Measurements from ENCODE around the gene PKIG. TPM values are rescaled to one million over a fixed set of nuclear protein-coding genes. Genes with fewer than 3 reads are reported as not detected.

The PKIG gene
- total RNA-seq, 1 donor from 2014 or later = 30.1 TPM

DNA sequence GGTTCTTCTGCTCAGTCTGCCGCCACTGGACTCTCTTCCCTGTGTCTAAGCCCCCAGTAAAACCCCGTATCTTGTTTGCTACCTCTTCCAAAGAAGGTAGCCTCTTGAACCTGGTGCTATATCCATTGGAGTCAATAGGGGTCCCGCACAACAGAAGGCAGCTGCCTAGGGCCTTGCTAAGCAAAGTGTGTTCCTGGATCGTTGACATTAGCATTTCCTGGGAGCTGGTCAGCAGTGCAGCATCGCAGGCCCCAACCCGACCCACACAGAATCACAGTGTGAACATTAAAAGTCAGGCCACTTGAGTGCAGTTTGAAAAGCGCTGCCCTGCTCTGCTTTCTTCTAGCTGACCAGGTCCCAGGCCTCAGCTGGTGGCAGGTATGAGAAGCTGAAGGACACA is 66.2 kb downstream of the PKIG start:
- Histone ChIP-seq H4K20me1 (ENCODE audit: insufficient read depth, low read length) (no peaks in the 10 kb centered on the region), H2AFZ (ENCODE audit: low read depth, low read length) (no peak overlapping the region), H3K4me1 (ENCODE audit: insufficient read depth, low read length) (peaks cover 41% of the 10 kb centered on the region), H3K36me3 (ENCODE audit: insufficient read depth, low read length) (no peaks in the 10 kb centered on the region), H3K9ac (ENCODE audit: low read length) (no peak overlapping the region), H3K9me3 (ENCODE audit: insufficient read depth, low read depth, low read length) (peaks cover 2% of the 10 kb centered on the region), H3K79me2 (ENCODE audit: insufficient read depth, low read length) (no peaks in the 10 kb centered on the region), H3K27me3 (ENCODE audit: insufficient read depth, low read length) (no peaks in the 10 kb centered on the region), H3K4me3 (ENCODE audit: insufficient read depth, low read depth, low read length) (no peak overlapping the region), H3K4me2 (ENCODE audit: low read length) (no peak overlapping the region), H3K27ac (ENCODE audit: low read depth, low read length) (no peak overlapping the region)
- DNase-seq (ENCODE audit: low read depth) (no peak), FAIRE-seq (no peak)
- Mint-ChIP-seq H3K36me3 (ENCODE audit: low read depth, unreplicated experiment) (no peaks in the 10 kb centered on the region), H3K27ac (ENCODE audit: unreplicated experiment) (no peak overlapping the region), H3K27me3 (ENCODE audit: low read depth, unreplicated experiment) (no peaks in the 10 kb centered on the region), H3K4me1 (ENCODE audit: low read depth, unreplicated experiment) (peaks cover 42% of the 10 kb centered on the region), H3K9me3 (ENCODE audit: unreplicated experiment) (peaks cover 3% of the 10 kb centered on the region), H3K4me3 (ENCODE audit: unreplicated experiment) (no peak overlapping the region)
- TF ChIP-seq, protein P1, sequence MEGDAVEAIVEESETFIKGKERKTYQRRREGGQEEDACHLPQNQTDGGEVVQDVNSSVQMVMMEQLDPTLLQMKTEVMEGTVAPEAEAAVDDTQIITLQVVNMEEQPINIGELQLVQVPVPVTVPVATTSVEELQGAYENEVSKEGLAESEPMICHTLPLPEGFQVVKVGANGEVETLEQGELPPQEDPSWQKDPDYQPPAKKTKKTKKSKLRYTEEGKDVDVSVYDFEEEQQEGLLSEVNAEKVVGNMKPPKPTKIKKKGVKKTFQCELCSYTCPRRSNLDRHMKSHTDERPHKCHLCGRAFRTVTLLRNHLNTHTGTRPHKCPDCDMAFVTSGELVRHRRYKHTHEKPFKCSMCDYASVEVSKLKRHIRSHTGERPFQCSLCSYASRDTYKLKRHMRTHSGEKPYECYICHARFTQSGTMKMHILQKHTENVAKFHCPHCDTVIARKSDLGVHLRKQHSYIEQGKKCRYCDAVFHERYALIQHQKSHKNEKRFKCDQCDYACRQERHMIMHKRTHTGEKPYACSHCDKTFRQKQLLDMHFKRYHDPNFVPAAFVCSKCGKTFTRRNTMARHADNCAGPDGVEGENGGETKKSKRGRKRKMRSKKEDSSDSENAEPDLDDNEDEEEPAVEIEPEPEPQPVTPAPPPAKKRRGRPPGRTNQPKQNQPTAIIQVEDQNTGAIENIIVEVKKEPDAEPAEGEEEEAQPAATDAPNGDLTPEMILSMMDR (IDR thresholded peaks at IDR 0.05; ENCODE audit: insufficient read depth, low read depth, low read length) = no peak

GRCh38 chr20:44649126-44649525 is 66.7 kb downstream of the PKIG start:
- Histone ChIP-seq H3K9ac (ENCODE audit: low read length) (no peak overlapping the region), H4K20me1 (ENCODE audit: insufficient read depth, low read length) (no peaks in the 10 kb centered on the region), H3K4me2 (ENCODE audit: low read length) (no peak overlapping the region), H3K4me3 (ENCODE audit: insufficient read depth, low read depth, low read length) (no peak overlapping the region), H3K79me2 (ENCODE audit: insufficient read depth, low read length) (no peaks in the 10 kb centered on the region), H3K27me3 (ENCODE audit: insufficient read depth, low read length) (no peaks in the 10 kb centered on the region), H3K4me1 (ENCODE audit: insufficient read depth, low read length) (peaks cover 36% of the 10 kb centered on the region), H3K9me3 (ENCODE audit: insufficient read depth, low read depth, low read length) (peaks cover 2% of the 10 kb centered on the region), H3K27ac (ENCODE audit: low read depth, low read length) (no peak overlapping the region), H2AFZ (ENCODE audit: low read depth, low read length) (no peak overlapping the region), H3K36me3 (ENCODE audit: insufficient read depth, low read length) (no peaks in the 10 kb centered on the region)
- Mint-ChIP-seq H3K4me1 (ENCODE audit: low read depth, unreplicated experiment) (peaks cover 38% of the 10 kb centered on the region), H3K9me3 (ENCODE audit: unreplicated experiment) (peaks cover 3% of the 10 kb centered on the region), H3K4me3 (ENCODE audit: unreplicated experiment) (peak overlapping the region; percentile 68), H3K27ac (ENCODE audit: unreplicated experiment) (no peak overlapping the region), H3K27me3 (ENCODE audit: low read depth, unreplicated experiment) (peaks cover under 1% of the 10 kb centered on the region), H3K36me3 (ENCODE audit: low read depth, unreplicated experiment) (no peaks in the 10 kb centered on the region)
- FAIRE-seq (no peak), DNase-seq (ENCODE audit: low read depth) (no peak)
- no peak for TF ChIP-seq EZH2 (IDR thresholded peaks at IDR 0.05; ENCODE audit: insufficient read depth, low read length)
- TF ChIP-seq, protein P1 (IDR thresholded peaks at IDR 0.05; ENCODE audit: insufficient read depth, low read depth, low read length) = no peak

DNA sequence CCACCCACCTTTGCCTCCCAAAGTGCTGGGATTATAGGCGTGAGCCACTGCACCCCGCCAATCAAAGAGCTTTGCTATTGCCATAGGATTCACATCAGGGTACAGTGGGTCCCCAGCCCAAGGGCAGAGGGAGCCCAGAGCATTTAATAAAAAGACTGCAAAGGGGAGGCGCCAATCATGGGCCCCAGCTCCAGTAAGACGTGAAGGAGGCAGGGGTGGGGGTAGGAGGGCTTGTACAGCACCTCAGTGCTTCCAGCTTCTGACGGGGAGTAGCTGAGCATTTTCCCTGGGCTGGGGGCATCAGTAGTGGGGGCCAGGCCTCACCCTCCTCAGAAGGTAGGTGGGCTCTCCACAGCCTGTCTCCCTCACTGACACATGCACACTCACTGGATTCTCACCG is 67.6 kb downstream of the PKIG start:
- H3K27ac ChIP-seq (ENCODE audit: low read depth, low read length) = no peak overlapping the region
- no peak for FAIRE-seq
- no peak overlapping the region for H3K27ac Mint-ChIP-seq (ENCODE audit: unreplicated experiment)
- DNase-seq (ENCODE audit: low read depth) = no peak
- H3K36me3 Mint-ChIP-seq (ENCODE audit: low read depth, unreplicated experiment) = no peaks in the 10 kb centered on the region
- peaks cover 32% of the 10 kb centered on the region for H3K4me1 ChIP-seq (ENCODE audit: insufficient read depth, low read length)
- no peak for TF ChIP-seq EZH2 (IDR thresholded peaks at IDR 0.05; ENCODE audit: insufficient read depth, low read length)
- H3K4me3 Mint-ChIP-seq (ENCODE audit: unreplicated experiment) = peak overlapping the region; percentile 83
- H2AFZ ChIP-seq (ENCODE audit: low read depth, low read length) = no peak overlapping the region
- no peaks in the 10 kb centered on the region for H4K20me1 ChIP-seq (ENCODE audit: insufficient read depth, low read length)
- H3K9ac ChIP-seq (ENCODE audit: low read length) = no peak overlapping the region
- H3K79me2 ChIP-seq (ENCODE audit: insufficient read depth, low read length) = no peaks in the 10 kb centered on the region
- peaks cover 3% of the 10 kb centered on the region for H3K27me3 Mint-ChIP-seq (ENCODE audit: low read depth, unreplicated experiment)
- peaks cover 2% of the 10 kb centered on the region for H3K9me3 ChIP-seq (ENCODE audit: insufficient read depth, low read depth, low read length)
- H3K4me1 Mint-ChIP-seq (ENCODE audit: low read depth, unreplicated experiment) = peaks cover 32% of the 10 kb centered on the region
- H3K36me3 ChIP-seq (ENCODE audit: insufficient read depth, low read length) = no peaks in the 10 kb centered on the region
- H3K4me3 ChIP-seq (ENCODE audit: insufficient read depth, low read depth, low read length) = no peak overlapping the region
- H3K9me3 Mint-ChIP-seq (ENCODE audit: unreplicated experiment) = peaks cover 3% of the 10 kb centered on the region
- H3K4me2 ChIP-seq (ENCODE audit: low read length) = no peak overlapping the region
- peaks cover 5% of the 10 kb centered on the region for H3K27me3 ChIP-seq (ENCODE audit: insufficient read depth, low read length)
